Activated CD8-positive, alpha-beta T cell treated with anti-CD3 and anti-CD28 coated beads for 36 hours (primary cell): ENCODE results near the gene SPTB. TPM values are rescaled to one million over a fixed set of nuclear protein-coding genes. Genes with fewer than 3 reads are reported as not detected.

Experiments used
- ATAC-seq: fragments of 200-7000 bp; cut with Tn5 transposase; one replicate; pipeline ENCODE4 v1.10.0; 2021; ENCODE audit warnings: mild to moderate bottlenecking, moderate library complexity
- CTCF ChIA-PET: fragments of 350-600 bp; sonication (Branson Sonifier 250); formaldehyde crosslinking; loops from one replicate; lab custom pipeline; 2021; ENCODE audit warnings: antibody characterized with exemption; lab: Charles Lee
- POLR2A ChIA-PET: fragments of 350-600 bp; sonication (Branson Sonifier 250); formaldehyde crosslinking; loops from one replicate; lab custom pipeline; 2021; ENCODE audit warnings: antibody characterized with exemption; lab: Charles Lee
- DNase-seq: peaks from one replicate; pipeline ENCODE4 v3.0.0-alpha.2; 2020
- H3K27ac Mint-ChIP-seq: one replicate; pipeline ENCODE4 v1.8.0; 2021; ENCODE audit warnings: mild to moderate bottlenecking, mixed read lengths
- H3K27me3 Mint-ChIP-seq: one replicate; pipeline ENCODE4 v1.8.0; 2021; ENCODE audit warnings: mixed read lengths
- H3K36me3 Mint-ChIP-seq: one replicate; pipeline ENCODE4 v1.8.0; 2021; ENCODE audit warnings: low read depth, mixed read lengths
- H3K4me1 Mint-ChIP-seq: one replicate; pipeline ENCODE4 v1.8.0; 2021; ENCODE audit warnings: low read depth, mixed read lengths
- H3K4me3 Mint-ChIP-seq: one replicate; pipeline ENCODE4 v1.8.0; 2021; ENCODE audit warnings: mild to moderate bottlenecking, moderate library complexity, mixed read lengths
- H3K9me3 Mint-ChIP-seq: one replicate; pipeline ENCODE4 v1.8.0; 2021; ENCODE audit warnings: mixed read lengths
- CTCF ChIP-seq: fragments of 200-600 bp; IDR thresholded peaks from one replicate; pipeline ENCODE4 v1.8.0; 2022; ENCODE audit warnings: antibody characterized with exemption, mild to moderate bottlenecking
- intact Hi-C: fragments of 100-400 bp; cut with micrococcal nuclease; formaldehyde crosslinking; loops from one replicate; pipeline ENCODE4 v1.10.0; 2022
- total RNA-seq, 2 experiments: library from RNA; stranded (reverse); gene quantifications; one replicate each; pipeline ENCODE4 v1.2.3, GENCODE V29; 2021

The SPTB gene
- total RNA-seq, 2 experiments from 2014 or later, result 0.07 to 0.27 TPM

DNA sequence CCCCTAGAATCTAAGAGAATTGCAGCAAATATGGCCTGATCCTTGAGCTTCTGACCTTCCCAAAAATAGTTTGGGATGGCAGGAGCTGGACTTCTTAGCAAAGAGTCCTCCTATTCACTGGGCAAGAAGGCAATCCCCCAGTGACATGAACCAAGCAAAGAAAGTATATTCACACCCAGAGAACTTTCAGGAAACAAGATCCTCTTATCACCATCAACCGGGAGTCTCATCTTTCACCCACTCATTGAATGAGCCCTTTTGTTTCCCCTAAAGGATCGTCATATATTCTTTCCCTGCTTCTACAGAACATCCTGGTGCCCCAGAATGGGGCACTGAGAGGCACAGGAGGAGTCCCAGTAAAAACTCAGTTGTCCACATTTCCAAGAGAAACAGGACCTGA, 19.7 kb downstream of the SPTB start:
- TF ChIP-seq CTCF, result no peak
- POLR2A ChIA-PET, result no interaction called here
- Mint-ChIP-seq H3K36me3 (no peaks in the 10 kb centered on the region), H3K27ac (no peak overlapping the region), H3K27me3 (peaks cover 11% of the 10 kb centered on the region), H3K9me3 (no peaks in the 10 kb centered on the region), H3K4me1 (no peaks in the 10 kb centered on the region), H3K4me3 (no peak overlapping the region)
- ATAC-seq (no peak), DNase-seq (no peak)
- intact Hi-C loops, result no loop called here
- CTCF ChIA-PET, result interaction anchor here (1.6 kb wide), 1 partner anchor 37 kb away, joined by 3 read pairs; no protein-coding TSS in a partner anchor

DNA sequence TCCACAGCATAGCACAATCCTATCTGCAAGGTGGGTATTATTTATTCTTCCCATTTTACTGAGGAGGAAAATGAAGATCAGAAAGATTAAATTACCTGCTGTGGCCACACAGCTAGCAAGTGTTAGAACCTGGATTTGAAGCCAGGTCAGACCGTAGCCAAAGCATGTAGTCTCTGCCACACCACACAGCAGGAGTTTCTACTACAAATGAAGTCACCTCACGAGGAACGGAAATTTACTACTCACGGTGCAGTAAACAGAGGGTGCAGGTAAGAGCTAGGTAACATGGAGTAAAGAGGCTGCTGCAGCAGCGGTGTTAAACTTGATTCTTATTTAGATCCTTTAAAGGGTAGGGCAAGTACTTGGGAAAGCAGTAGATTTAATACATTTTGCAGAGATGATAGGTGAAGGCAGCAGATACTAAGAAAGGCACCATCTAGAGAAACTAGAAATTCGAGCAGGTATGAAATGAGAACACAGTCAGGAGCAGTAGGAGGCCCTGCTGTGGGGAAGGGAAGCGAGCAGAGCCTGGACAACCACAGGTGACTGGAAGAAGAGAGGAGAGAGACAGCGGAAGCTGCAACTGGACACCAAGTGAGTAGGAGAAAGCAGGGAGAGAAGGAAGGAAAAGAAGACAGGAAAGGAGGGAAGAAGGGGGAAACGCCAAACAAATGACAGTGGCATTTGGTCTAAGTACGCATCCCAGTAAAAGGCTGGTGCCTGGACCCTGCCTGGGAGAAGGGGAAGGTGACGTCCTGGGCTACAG, 21.5 kb downstream of the SPTB start:
- H3K4me3 Mint-ChIP-seq, result no peak overlapping the region
- H3K4me1 Mint-ChIP-seq, result no peaks in the 10 kb centered on the region
- CTCF ChIA-PET, result interaction anchor here (1.6 kb wide), 1 partner anchor 35 kb away, joined by 3 read pairs; no protein-coding TSS in a partner anchor
- ATAC-seq (no peak), DNase-seq (no peak)
- no peaks in the 10 kb centered on the region for H3K9me3 Mint-ChIP-seq
- no peaks in the 10 kb centered on the region for H3K36me3 Mint-ChIP-seq
- intact Hi-C loops, result no loop called here
- peaks cover 11% of the 10 kb centered on the region for H3K27me3 Mint-ChIP-seq
- no peak for TF ChIP-seq CTCF
- no peak overlapping the region for H3K27ac Mint-ChIP-seq
- POLR2A ChIA-PET, result interaction anchor here (0.7 kb wide), 2 partner anchors 18 to 73 kb away, joined by 3 to 4 read pairs; no protein-coding TSS in a partner anchor

- no peak overlapping the region for H3K27ac Mint-ChIP-seq
- H3K9me3 Mint-ChIP-seq, result no peaks in the 10 kb centered on the region
- no peak for TF ChIP-seq CTCF
- DNase-seq, result no peak
- ATAC-seq, result no peak
- POLR2A ChIA-PET, result interaction anchor here (0.7 kb wide), 1 partner anchor 74 kb away, joined by 3 read pairs; no protein-coding TSS in a partner anchor
- H3K36me3 Mint-ChIP-seq, result no peaks in the 10 kb centered on the region
- CTCF ChIA-PET, result interaction anchor here (1.0 to 1.4 kb wide), 2 partner anchors 33 to 35 kb away, joined by 3 to 5 read pairs; no protein-coding TSS in a partner anchor
- H3K4me1 Mint-ChIP-seq, result no peaks in the 10 kb centered on the region
- intact Hi-C loops, result no loop called here
- H3K27me3 Mint-ChIP-seq, result peaks cover 16% of the 10 kb centered on the region
- H3K4me3 Mint-ChIP-seq, result no peak overlapping the region
These were observed 22.9 kb downstream of the SPTB start for GRCh38 chr14:64856529-64857445.

DNA sequence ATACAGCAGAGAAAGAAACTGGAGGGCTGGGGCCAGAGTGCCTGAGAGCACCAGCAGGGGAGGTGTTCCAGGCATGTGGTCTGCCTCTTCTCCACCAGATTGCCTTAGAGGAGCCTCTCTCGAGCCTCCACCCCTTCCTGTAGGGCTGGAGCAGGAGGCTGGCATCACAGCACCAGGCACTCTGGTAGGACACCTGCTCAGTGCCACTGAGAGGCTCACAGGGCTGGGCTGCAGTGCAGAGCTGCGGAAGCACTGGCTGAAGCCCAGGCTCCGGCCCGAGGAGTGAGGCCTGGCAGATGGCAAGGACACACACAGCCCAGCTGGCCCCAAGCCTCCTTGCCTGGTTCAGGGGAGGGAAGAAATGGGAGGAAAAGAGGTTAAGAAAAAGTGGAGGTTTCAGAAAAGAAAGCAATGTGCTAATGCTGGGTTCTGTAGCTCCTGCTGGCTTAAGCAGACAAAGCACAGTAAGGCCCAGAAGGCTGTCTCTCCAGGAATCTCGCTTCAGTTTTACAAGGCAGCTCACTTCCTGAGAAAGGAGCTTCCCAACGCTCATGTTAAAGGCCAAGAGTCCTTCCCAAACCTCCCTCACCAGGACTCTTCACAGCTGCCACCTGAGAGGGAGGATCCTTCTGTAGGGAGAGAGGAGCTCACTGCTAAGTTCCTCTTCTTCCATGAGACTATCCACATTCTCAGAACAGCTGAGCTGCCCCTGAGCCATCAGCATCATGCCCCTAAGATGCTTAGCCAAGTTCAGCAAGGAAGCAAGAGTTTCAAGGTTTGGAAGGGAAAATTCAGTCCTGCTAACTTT, 23.8 kb downstream of the SPTB start:
- POLR2A ChIA-PET, result no interaction called here
- H3K27me3 Mint-ChIP-seq, result peaks cover 17% of the 10 kb centered on the region
- no peak for TF ChIP-seq CTCF
- no peak overlapping the region for H3K4me3 Mint-ChIP-seq
- H3K27ac Mint-ChIP-seq, result no peak overlapping the region
- H3K4me1 Mint-ChIP-seq, result no peaks in the 10 kb centered on the region
- no peak for ATAC-seq
- CTCF ChIA-PET, result interaction anchor here (1.4 kb wide), 1 partner anchor 36 kb away, joined by 5 read pairs; no protein-coding TSS in a partner anchor
- no peaks in the 10 kb centered on the region for H3K9me3 Mint-ChIP-seq
- DNase-seq, result no peak
- no peaks in the 10 kb centered on the region for H3K36me3 Mint-ChIP-seq
- intact Hi-C loops, result no loop called here
